ENCODE measurements around the gene SCFD2.

The SCFD2 gene

GRCh38 chr4:52976523-52977230 lies 389.2 kb downstream of the SCFD2 start:
- H3K36me3 ChIP-seq (ENCODE audit: insufficient read depth, low read length), result no peaks in the 10 kb centered on the region
- H3K27me3 ChIP-seq (ENCODE audit: insufficient read depth, low read length), result no peaks in the 10 kb centered on the region
- H3K27ac ChIP-seq (ENCODE audit: low read depth, low read length), result no peak overlapping the region
- H3K4me1 ChIP-seq (ENCODE audit: control insufficient read depth, insufficient read depth, low read length, unreplicated experiment), result no peaks in the 10 kb centered on the region
- no peak overlapping the region for H3K4me3 ChIP-seq (ENCODE audit: low read depth, low read length)
- no peak overlapping the region for H2AFZ ChIP-seq (ENCODE audit: low read length, unreplicated experiment)
- no peaks in the 10 kb centered on the region for H3K79me2 ChIP-seq (ENCODE audit: control insufficient read depth, insufficient read depth, low read length, unreplicated experiment)

- Histone ChIP-seq H3K27me3 (ENCODE audit: insufficient read depth, low read length) (no peaks in the 10 kb centered on the region), H3K4me3 (ENCODE audit: low read depth, low read length) (no peak overlapping the region), H3K79me2 (ENCODE audit: control insufficient read depth, insufficient read depth, low read length, unreplicated experiment) (no peaks in the 10 kb centered on the region), H3K27ac (ENCODE audit: low read depth, low read length) (no peak overlapping the region), H3K36me3 (ENCODE audit: insufficient read depth, low read length) (no peaks in the 10 kb centered on the region), H2AFZ (ENCODE audit: low read length, unreplicated experiment) (no peak overlapping the region), H3K4me1 (ENCODE audit: control insufficient read depth, insufficient read depth, low read length, unreplicated experiment) (no peaks in the 10 kb centered on the region)
Observed at GRCh38 chr4:52968691-52969090, 397.2 kb downstream of the SCFD2 start.

GRCh38 chr4:52968241-52968640 lies 397.6 kb downstream of the SCFD2 start:
- H3K4me1 ChIP-seq (ENCODE audit: control insufficient read depth, insufficient read depth, low read length, unreplicated experiment), result no peaks in the 10 kb centered on the region
- no peak overlapping the region for H3K27ac ChIP-seq (ENCODE audit: low read depth, low read length)
- H3K4me3 ChIP-seq (ENCODE audit: low read depth, low read length), result no peak overlapping the region
- no peak overlapping the region for H2AFZ ChIP-seq (ENCODE audit: low read length, unreplicated experiment)
- H3K36me3 ChIP-seq (ENCODE audit: insufficient read depth, low read length), result no peaks in the 10 kb centered on the region
- no peaks in the 10 kb centered on the region for H3K79me2 ChIP-seq (ENCODE audit: control insufficient read depth, insufficient read depth, low read length, unreplicated experiment)
- no peaks in the 10 kb centered on the region for H3K27me3 ChIP-seq (ENCODE audit: insufficient read depth, low read length)

- no peaks in the 10 kb centered on the region for H3K79me2 ChIP-seq (ENCODE audit: control insufficient read depth, insufficient read depth, low read length, unreplicated experiment)
- H3K36me3 ChIP-seq (ENCODE audit: insufficient read depth, low read length), result no peaks in the 10 kb centered on the region
Observed at GRCh38 chr4:52966781-52967180, 399.1 kb downstream of the SCFD2 start.

GRCh38 chr4:52966172-52966571 lies 399.7 kb downstream of the SCFD2 start:
- H3K27me3 ChIP-seq (ENCODE audit: insufficient read depth, low read length), result no peaks in the 10 kb centered on the region
- no peaks in the 10 kb centered on the region for H3K36me3 ChIP-seq (ENCODE audit: insufficient read depth, low read length)
- H3K79me2 ChIP-seq (ENCODE audit: control insufficient read depth, insufficient read depth, low read length, unreplicated experiment), result no peaks in the 10 kb centered on the region
- H2AFZ ChIP-seq (ENCODE audit: low read length, unreplicated experiment), result no peak overlapping the region
- H3K4me3 ChIP-seq (ENCODE audit: low read depth, low read length), result no peak overlapping the region
- no peaks in the 10 kb centered on the region for H3K4me1 ChIP-seq (ENCODE audit: control insufficient read depth, insufficient read depth, low read length, unreplicated experiment)
- no peak overlapping the region for H3K27ac ChIP-seq (ENCODE audit: low read depth, low read length)

More at GRCh38 chr4:52966781-52967180, 399.1 kb downstream of the SCFD2 start:
- no peaks in the 10 kb centered on the region for H3K4me1 ChIP-seq (ENCODE audit: control insufficient read depth, insufficient read depth, low read length, unreplicated experiment)
- H2AFZ ChIP-seq (ENCODE audit: low read length, unreplicated experiment), result no peak overlapping the region
- H3K27me3 ChIP-seq (ENCODE audit: insufficient read depth, low read length), result no peaks in the 10 kb centered on the region
- H3K4me3 ChIP-seq (ENCODE audit: low read depth, low read length), result no peak overlapping the region
- H3K27ac ChIP-seq (ENCODE audit: low read depth, low read length), result no peak overlapping the region

- H3K27ac ChIP-seq (ENCODE audit: low read depth, low read length), result no peak overlapping the region
Observed at GRCh38 chr4:52964561-52965101, 401.2 kb downstream of the SCFD2 start.

GRCh38 chr4:52964011-52964410 lies 401.9 kb downstream of the SCFD2 start:
- H2AFZ ChIP-seq (ENCODE audit: low read length, unreplicated experiment), result no peak overlapping the region
- no peak overlapping the region for H3K4me3 ChIP-seq (ENCODE audit: low read depth, low read length)
- H3K79me2 ChIP-seq (ENCODE audit: control insufficient read depth, insufficient read depth, low read length, unreplicated experiment), result no peaks in the 10 kb centered on the region
- H3K27me3 ChIP-seq (ENCODE audit: insufficient read depth, low read length), result no peaks in the 10 kb centered on the region
- no peaks in the 10 kb centered on the region for H3K36me3 ChIP-seq (ENCODE audit: insufficient read depth, low read length)
- H3K4me1 ChIP-seq (ENCODE audit: control insufficient read depth, insufficient read depth, low read length, unreplicated experiment), result no peaks in the 10 kb centered on the region
- H3K27ac ChIP-seq (ENCODE audit: low read depth, low read length), result no peak overlapping the region

More at GRCh38 chr4:52964561-52965101, 401.2 kb downstream of the SCFD2 start:
- Histone ChIP-seq H3K36me3 (ENCODE audit: insufficient read depth, low read length) (no peaks in the 10 kb centered on the region), H3K79me2 (ENCODE audit: control insufficient read depth, insufficient read depth, low read length, unreplicated experiment) (no peaks in the 10 kb centered on the region), H3K4me1 (ENCODE audit: control insufficient read depth, insufficient read depth, low read length, unreplicated experiment) (no peaks in the 10 kb centered on the region), H2AFZ (ENCODE audit: low read length, unreplicated experiment) (no peak overlapping the region), H3K4me3 (ENCODE audit: low read depth, low read length) (no peak overlapping the region), H3K27me3 (ENCODE audit: insufficient read depth, low read length) (no peaks in the 10 kb centered on the region)

- Histone ChIP-seq H3K36me3 (ENCODE audit: insufficient read depth, low read length) (no peaks in the 10 kb centered on the region), H3K4me1 (ENCODE audit: control insufficient read depth, insufficient read depth, low read length, unreplicated experiment) (no peaks in the 10 kb centered on the region), H3K79me2 (ENCODE audit: control insufficient read depth, insufficient read depth, low read length, unreplicated experiment) (no peaks in the 10 kb centered on the region), H2AFZ (ENCODE audit: low read length, unreplicated experiment) (no peak overlapping the region), H3K27ac (ENCODE audit: low read depth, low read length) (no peak overlapping the region), H3K27me3 (ENCODE audit: insufficient read depth, low read length) (no peaks in the 10 kb centered on the region), H3K4me3 (ENCODE audit: low read depth, low read length) (no peak overlapping the region)
Observed at GRCh38 chr4:52962721-52963120, 403.1 kb downstream of the SCFD2 start.

- Histone ChIP-seq H3K79me2 (ENCODE audit: control insufficient read depth, insufficient read depth, low read length, unreplicated experiment) (no peaks in the 10 kb centered on the region), H2AFZ (ENCODE audit: low read length, unreplicated experiment) (no peak overlapping the region), H3K4me3 (ENCODE audit: low read depth, low read length) (no peak overlapping the region), H3K27me3 (ENCODE audit: insufficient read depth, low read length) (no peaks in the 10 kb centered on the region), H3K4me1 (ENCODE audit: control insufficient read depth, insufficient read depth, low read length, unreplicated experiment) (no peaks in the 10 kb centered on the region), H3K36me3 (ENCODE audit: insufficient read depth, low read length) (no peaks in the 10 kb centered on the region), H3K27ac (ENCODE audit: low read depth, low read length) (no peak overlapping the region)
Observed at GRCh38 chr4:52961666-52962412, 404.0 kb downstream of the SCFD2 start.

- Histone ChIP-seq H3K36me3 (ENCODE audit: insufficient read depth, low read length) (no peaks in the 10 kb centered on the region), H3K4me1 (ENCODE audit: control insufficient read depth, insufficient read depth, low read length, unreplicated experiment) (no peaks in the 10 kb centered on the region), H3K27ac (ENCODE audit: low read depth, low read length) (no peak overlapping the region), H3K79me2 (ENCODE audit: control insufficient read depth, insufficient read depth, low read length, unreplicated experiment) (no peaks in the 10 kb centered on the region), H3K4me3 (ENCODE audit: low read depth, low read length) (no peak overlapping the region), H2AFZ (ENCODE audit: low read length, unreplicated experiment) (no peak overlapping the region), H3K27me3 (ENCODE audit: insufficient read depth, low read length) (no peaks in the 10 kb centered on the region)
Observed at GRCh38 chr4:52959541-52959940, 406.3 kb downstream of the SCFD2 start.

Measured in ACC112 (cell line).